GM19455 (cell line): ENCODE results near the gene TNN.
A peak's percentile ranks its signal among the peaks of the same experiment; 100 is the strongest.

Source experiments
- ATAC-seq: cut with Tn5 transposase; IDR thresholded peaks from one replicate; pipeline ENCODE4 v1.9.1; 2021; ENCODE audit not compliant: unreplicated experiment

Gene TNN

DNA sequence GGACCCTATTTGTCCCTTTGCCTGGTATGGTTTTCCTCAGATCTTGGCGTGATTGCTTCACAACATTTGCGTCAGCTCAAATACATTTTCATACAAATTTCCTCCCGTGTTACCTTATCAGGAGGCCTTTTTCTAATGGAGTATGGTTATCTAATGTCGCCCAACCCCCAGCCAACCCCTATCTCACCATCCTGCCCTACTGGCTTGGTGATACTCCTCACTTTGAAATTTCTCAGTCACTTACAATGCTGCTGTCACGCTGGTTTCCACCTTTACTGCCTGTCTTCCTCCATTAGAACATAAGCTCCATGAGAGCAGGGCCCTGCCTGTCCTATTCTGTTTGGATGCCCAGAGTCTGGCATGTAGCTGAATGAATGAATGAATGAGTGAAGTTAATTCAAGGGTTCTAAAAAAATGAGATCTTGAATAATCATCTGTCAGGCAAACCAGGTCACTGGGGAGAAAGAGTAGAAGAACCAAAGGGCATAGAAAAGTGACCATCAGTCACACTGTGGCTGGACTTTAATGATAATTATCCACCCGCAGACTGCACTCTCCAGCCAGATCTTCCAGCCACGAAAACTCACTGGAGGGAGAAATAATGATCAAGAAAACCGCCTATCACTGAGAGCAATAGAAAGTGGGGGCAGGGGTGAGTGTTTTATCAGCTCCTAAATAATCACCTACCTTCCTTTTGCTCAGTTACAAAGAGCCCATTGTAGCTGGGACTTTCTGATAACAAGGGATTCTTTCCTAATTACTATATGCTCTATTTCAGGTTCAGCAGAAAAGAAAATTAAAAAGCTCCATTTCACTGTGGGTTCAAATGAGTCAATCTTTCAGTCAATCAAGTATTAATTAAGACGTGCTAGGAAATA, 103.6 kb downstream of the TNN start:
- ATAC-seq, result no peak

DNA sequence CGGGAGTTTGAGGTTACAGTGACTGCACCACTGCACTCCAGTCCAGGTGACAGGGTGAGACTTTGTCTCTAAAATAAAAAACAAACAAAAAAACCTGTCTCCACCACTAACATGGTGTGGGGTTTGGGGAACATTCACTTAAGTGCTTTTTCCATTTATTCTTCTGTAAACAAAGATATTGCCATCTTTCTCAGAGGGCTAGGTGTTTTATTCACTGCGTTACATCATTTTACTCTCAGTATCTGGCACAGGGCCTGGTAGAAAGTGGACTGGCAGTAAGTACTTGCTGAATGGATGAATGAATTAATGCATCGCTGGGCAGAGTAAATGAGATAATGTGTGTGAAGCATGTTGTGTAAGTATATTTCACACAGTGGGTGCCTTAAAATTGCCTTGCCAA, 104.9 kb downstream of the TNN start:
- ATAC-seq, result no peak

DNA sequence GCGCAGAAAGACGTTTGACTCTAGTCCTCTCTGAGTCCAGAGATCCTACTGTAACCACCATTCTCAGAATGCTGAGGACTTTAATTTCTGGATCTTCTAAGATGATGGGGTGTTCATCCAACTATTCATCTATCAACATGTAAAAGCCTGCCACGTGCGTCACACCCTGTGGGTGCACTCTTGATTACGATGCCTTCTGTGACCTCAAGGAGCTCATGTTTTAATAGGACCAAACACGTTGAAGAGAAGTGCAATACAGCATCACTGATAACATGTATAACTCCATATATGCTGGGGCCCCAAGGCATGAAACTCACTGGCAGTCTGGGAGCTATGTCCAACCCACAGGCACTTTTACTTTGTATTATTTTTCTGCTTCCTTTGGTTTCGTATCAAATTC, 105.9 kb downstream of the TNN start:
- no peak for ATAC-seq

DNA sequence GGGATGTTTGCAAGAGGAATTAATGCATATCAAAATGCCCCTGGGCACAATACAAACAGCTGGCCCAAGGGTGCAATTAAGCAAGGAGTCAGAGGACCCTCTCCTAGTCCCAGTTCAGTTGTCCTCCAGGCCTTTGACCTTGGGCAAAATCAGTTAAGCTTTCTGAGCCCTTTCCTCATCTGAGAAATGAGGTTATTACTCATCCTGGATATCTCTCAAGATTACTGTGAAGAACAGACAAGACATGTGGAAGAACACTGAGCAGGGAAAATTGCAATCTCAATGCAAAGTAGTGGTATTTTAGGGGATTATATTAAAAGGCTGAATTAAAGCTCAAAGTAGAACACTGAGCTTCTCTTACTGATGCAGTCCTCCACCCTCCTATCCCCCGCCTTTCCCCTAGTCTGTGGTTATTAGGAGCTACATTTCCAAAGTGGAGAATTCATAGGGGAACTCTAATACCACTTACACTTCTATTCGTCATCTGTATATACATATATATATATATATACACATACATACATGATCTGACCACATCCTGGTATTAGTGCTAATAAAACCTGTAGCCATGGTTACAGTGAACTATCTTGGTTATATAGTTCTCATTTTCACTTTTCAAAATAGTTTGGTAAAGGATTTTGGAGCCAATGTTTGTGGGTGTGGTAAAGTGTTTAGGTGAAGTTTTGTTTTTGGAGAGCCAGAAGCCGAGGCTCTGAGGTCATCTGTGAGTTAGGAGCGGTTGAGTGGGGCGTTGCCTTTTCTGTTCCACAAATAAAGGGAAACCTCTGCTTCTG, 106.9 kb downstream of the TNN start:
- ATAC-seq, result no peak

DNA sequence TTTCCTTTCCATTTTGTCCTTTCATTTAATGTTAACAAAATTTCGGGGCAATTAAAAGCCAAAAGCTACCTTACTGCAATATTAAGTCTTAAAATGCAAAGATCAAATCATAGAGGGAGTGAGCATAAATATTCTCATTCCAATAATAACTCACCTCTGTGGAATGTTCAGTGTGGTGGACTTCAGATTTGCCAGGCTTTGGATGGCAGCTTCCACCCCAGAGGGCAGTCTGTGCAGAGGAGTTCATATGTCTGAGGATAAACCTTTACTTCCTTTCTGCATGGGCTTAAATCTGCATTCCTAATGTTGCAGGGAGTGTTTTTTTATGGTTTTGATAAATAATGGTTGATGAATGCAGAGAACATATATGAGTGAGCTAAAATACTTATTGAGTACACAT, 108.6 kb downstream of the TNN start:
- no peak for ATAC-seq

DNA sequence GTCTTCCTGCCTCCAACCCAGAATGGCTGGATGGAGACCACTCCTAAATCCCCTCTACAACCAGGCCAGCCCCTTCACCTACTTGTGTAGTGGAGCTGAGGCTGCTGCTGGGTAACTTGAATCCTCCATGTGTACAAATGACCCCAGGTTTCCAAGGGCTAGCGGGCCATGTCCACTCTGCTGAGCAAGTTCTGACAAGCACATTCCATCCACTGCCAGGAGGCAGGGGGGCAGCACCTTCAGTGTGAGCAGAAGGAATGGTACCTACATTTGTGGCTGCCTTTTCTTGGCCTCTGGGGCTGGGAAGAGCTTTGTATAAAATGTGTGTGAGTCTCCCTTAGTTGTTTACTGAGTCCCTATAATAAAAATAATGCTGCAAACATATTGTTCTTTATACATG, 110.4 kb downstream of the TNN start:
- ATAC-seq, result no peak

DNA sequence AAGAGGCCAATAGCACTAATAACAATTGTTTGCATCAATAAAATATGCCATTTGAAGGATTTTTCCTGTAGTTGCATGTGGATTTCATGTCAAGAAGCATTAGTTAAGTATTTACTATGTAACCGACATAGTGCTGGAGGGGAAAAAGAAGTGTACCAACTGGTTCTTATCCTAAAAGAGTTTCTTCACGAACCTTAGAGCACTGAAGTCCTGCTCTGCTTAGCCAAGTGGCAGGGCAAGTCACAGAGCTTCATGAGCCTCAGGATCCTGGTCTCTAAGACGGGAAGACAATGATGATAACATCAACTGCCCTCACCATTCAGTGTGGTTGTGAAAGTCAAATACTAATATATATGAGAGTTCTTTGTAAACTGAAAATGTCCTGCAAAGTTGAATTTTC, 110.8 kb downstream of the TNN start:
- ATAC-seq, result no peak

DNA sequence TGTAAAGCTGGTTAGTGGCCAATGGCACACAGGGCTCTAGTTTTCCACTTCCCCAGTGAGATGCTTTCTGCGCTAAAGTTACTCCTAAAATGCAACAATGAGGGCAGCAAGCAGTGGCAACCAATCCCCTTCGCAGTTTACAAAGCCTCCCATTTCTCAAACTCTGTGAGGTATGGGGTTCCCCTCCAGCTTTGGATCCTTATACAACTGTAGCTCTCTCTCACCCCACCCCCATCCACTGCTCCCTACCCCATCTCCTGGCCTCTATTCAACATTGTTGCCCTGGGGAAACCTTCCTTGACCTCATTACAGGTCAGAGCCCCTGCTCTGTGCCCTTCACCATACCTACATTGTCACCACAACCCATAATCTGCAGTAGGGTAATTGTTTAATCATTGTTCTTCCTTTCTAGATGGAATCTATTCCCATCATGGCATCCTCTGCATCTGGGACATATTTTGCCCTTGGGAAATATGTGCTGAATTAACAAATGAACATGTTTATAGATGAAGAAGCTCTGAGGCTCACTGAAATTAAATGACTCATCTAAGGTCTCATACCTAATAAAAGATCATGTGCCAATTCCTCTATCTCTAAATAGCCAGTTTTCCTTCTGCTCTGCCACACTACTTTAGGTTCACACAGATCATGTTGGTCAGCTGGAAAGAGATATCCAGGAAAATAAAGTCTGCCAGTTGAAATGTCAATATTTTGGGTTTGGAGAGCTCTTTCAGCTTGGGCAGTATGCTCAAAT, 112.4 kb downstream of the TNN start:
- no peak for ATAC-seq

DNA sequence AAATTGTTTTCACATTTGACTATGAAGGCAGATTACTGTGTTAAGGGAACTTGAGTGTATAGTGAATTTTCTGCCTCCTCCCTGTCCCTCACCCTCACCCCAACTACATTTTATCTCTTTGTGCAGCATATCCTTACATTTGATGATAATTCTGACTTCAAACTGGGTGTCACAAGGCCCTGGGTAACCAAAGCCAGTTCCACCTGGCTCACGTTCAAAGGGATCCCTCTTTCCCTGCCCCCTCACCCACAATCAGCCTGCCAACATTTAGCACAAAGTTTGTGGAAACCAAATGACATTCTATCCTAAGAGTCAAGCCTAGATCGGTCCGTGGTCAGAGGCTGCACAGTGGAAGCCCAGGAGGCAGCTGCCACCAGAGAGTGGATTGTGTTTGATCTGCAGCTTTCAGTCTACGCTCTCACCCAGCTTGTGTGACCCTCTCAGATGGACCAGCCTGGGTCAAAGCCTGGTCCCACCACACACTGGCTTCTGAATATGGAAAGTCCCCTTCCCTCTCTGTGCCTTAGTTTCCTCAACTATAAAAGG, 114.6 kb downstream of the TNN start:
- no peak for ATAC-seq

DNA sequence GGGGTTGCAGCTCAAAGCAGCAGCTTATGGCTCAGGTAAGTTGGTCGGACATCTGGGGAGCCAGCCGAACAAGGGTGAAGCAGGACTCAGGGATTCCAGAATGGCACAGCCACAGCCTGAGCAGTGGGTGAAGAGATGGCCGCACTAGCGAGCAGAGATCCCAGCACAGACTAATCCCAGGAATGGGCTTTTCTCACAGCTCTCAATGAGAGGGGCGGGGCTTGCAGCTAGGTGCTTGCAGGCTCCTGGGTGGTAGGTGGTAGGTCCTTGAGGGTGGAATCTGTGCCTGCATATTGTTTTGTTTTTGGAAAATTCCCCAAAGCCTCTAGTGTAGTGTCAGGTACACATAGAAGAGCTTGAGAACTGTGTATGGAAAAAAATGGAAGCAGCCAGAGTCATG, 116.0 kb downstream of the TNN start:
- ATAC-seq, result no peak

DNA sequence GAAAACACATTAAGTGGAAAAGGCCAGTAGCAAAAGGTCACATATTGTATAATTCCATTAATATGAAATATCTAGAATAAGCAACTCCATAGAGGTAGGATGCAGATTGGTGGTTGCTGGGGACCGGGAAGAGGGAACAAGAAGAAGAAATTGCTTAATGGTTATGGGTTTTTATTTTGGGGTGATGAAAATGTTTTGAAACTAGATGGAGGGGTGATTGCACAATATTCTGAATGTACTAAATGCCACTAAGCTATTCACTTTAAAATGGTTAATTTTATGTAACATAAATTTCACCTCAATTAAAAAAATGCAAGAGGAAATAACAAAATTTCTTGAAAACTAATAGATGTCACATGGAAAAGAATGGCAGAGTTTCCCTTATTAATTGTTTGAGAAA, 118.3 kb downstream of the TNN start:
- ATAC-seq, result no peak

DNA sequence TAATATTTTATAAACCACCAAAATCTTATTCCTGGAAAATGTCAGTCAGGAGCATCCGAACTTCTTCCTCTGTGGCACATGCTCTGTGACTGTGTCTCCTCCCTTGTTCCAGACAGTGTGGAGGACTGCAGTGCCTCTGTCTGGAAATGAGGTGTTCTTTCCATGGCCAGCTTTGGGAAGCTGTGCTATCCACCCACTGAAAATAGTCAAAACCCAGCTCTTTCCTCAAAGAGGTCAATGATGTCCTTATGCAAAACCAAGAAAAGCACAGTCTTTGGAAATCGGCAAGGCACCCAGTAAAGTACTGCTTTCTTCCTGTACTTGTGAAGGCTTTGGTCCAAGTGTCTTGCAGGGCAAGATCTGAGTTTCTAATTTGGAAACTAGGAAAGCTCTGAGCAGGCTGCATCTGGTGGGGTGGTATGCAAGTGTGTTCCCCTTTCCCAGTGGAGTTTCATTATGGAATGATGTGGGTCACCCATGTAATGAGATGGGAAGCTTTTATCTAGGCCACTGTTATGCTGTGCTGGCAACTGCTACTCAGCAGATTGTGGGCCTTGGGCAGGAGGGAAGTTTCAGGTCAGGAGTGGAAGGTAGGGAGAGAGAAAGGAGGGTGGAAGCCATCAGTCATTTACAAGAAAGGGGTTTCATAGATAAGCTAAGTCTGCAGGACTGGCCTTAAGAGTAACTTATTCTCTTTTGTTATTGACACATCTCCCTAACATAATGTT, 119.0 kb downstream of the TNN start:
- no peak for ATAC-seq

DNA sequence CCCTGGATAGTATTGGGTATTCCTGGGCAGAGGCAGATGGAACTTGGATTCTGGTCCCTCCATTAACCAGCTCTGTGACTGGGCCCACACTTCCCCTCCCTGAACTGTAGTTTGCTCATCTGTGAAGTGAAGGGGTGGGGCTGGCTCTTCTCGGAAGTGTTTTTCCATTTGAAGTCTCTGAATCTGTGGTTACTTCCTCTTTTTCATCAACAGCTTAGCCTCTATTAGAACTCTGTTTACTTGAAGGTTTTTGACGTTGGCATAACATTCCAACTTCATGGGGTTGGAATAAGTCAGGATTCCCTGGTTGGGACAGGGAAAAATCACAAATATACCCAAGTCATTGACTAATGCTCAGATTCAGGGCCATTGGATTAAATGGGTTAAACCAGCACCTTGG, 121.3 kb downstream of the TNN start:
- peak; percentile 55 for ATAC-seq

DNA sequence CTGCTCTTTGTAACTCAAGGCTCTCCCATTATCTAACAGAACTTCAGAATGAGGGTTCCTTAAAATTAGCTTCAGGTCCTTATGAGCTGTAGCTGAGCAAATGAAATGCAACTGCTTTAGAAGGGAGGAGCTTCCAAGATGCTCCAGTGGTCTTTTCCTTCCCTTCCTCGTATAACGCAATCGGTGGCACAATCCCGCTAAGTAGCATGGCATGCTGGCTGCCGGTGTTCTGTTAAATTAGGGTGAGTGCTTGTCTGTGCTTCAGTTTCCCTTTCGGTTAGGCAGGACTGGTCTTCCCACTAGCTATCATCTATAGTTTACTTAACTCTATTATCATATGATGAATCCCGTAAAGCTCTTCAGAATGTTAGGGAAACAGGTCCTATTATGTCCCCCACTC, 124.0 kb downstream of the TNN start:
- no peak for ATAC-seq

DNA sequence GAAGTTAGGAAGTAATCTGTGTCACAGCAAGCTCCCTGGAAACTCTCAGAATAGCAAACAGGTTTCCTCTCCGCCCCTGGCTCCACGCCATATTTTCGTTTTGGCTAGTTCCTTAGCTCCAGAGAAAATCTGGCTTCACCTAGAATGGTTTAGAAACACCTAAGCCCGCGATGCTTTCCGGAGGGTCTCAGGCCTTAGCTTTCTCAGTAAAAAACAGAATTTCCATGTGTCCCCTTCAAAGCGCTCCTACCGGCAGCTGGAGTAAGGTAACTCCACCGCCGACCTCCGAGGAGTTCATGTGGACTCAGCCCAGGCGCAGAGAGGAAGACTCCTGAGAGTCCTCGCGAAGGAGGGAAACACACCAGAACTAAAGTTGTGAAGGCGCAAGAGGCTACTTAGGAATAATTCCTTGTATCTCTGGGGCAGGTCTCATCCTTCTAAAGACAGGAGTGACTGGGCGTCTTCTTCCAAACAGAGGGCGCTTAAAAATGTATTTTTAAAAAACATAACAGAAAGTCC, 124.5 kb downstream of the TNN start:
- ATAC-seq, result peak; percentile 27

DNA sequence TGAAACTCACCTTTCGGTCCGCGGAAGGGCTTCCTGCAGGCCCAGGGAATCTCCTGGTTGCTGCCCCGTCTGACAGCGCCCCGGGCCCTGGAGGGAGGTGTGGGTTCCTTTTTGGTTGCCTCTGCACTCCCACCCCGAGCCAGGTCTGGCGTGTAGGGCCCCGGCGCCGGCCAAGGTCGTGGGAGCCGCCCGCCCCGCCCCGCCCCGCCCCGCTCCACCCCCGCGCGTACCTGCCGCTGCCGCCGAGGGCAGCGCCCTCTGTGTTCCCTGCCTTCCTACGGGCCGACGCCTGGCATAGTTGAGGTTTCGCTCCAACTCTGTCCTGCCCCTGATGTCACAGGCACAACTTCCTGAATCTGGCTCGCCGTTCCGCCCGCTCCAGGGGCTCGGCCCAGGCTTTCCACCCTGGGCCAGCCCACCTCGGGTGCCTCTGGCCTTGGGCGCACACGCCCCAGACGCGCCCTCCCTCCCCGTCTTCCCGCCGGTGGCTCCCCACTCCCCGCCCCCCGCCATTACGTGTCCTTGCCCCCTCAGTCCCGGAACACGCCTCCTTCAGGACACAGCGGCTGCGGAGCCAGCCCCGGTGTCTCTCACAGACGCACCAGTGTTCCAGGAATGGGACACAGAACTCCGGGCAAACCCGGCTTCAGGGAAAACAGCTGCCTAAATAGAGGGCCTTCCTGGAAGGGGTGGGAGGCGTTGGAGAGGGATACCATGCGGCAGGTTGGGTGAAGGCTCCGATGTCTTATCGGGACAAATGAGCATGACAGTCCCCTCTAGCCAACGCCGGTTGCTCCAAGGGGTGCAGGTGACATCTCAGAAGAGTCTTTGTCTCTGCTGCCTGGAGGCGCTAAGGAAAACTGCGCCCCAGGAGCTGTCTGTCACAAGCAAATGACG, 125.2 kb downstream of the TNN start, which contains the start of gene KIAA0040:
Gene KIAA0040, minus strand, starts transcription at position 147 of the 897 bp plus-strand sequence. CDS start 31,763 bp downstream, outside the sequence.
- peak; percentile 55 for ATAC-seq

DNA sequence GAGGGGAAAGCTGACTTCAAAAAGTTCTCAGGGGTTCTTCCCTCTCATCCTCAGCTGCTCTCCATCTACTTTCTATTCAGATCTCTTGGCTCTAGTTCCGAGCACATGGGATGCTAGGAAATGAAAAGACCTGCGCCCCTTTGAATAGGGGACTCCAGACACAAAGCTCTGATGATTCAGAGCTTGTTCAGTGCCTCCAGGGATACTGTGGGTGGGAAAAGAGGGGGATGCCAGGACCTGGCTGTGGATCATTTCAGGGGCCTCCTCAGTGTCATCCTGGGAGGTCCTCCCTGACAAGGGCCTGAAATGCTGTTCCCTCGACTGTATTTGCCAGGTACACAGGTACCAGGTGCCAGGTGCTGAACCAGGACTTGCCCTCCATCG, 125.9 kb downstream of the TNN start:
- ATAC-seq, result no peak

DNA sequence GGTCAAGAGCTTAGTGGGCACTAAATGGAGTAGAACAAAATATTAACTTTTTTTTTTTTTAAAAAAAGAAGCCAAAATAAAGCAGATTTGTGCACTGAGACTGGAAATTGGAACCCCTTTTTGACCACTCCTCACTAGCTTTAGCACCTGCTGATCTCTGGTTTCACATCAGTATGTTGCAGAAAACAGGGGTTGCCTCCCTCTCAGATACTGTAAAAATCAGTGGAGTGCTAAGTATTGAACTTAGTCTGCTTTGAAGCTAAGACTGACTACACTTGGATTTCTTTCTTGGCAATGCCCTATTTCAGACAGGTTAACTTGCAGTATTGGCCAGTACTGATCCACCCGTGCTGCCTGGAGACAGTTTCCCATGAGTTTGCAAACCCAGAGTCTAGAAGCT, 127.6 kb downstream of the TNN start:
- ATAC-seq, result no peak

DNA sequence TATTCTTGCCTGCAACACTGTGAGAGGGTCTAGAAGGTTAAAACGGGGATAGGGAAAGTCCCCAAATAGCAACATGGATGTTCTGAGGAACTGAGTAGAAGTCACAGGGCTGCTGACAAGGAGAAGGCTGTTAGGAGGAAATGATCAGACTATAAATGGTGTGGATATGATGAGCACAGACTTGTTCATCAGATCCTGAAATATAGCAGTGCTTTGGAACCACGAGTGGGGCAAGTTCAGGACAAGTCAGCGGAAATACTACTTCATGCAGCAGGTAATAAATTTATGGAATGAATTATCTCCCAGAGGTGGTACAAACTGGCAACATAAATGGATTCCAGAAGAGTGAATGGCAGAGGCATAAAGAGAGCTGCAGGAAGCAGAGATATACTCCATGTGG, 128.2 kb downstream of the TNN start:
- ATAC-seq, result no peak
